HepG2 (cell line): Measurements from ENCODE around the gene MBTD1. TPM values are rescaled to one million over a fixed set of nuclear protein-coding genes. Genes with fewer than 3 reads are reported as not detected.

Experiments
- ATAC-seq: fragments of 200-7000 bp; cut with Tn5 transposase; 3 replicates; pipeline ENCODE4 v1.9.1; 2020; ENCODE audit warnings: mild to moderate bottlenecking, moderate library complexity
- BruUV-seq: library from RNA; stranded (reverse); fragments of 400-500 nt; replicated peaks from 2 replicates; lab custom pipeline; 2021; lab: Mats Ljungman, UMichigan
- CTCF ChIA-PET: fragments of 300-600 bp; formaldehyde crosslinking; extraction: SDS; loops from one replicate; lab custom pipeline; 2021; ENCODE audit warnings: low total read pairs, inconsistent platforms, low intra/inter-chr PET ratio; lab: Yijun Ruan, JAX
- POLR2A ChIA-PET: fragments of 350-600 bp; sonication (Branson Sonifier 250); formaldehyde crosslinking; loops from one replicate; lab custom pipeline; 2020; ENCODE audit warnings: antibody characterized with exemption, inconsistent platforms; lab: Yijun Ruan, JAX
- DNase-seq: peaks from one replicate; pipeline ENCODE4 v3.0.0-alpha.2; 2015; ENCODE audit warnings: low spot score
- FAIRE-seq: peaks from 3 replicates; lab custom pipeline; 2011; peaks lifted over from hg19 to GRCh38; lab: Jason Lieb, UNC
- H2AFZ ChIP-seq: one replicate; pipeline ENCODE4 v1.6.1; 2011; ENCODE audit warnings: low read length, inconsistent platforms
- H3K27ac ChIP-seq: fragments of 300-600 bp; 3 replicates; pipeline ENCODE4 v1.8.0; 2011; ENCODE audit warnings: mixed run types, mild to moderate bottlenecking, mixed read lengths, low read length, inconsistent platforms; ENCODE audit not compliant: insufficient read depth; ENCODE audit errors: extremely low read length
- H3K27me3 ChIP-seq, 2 experiments: fragments of 200-600 bp in 1 of 2; 2 replicates in 1 of 2; 3 replicates in 1 of 2; pipeline versions ENCODE4 v1.6.0 to v1.8.0; 2011; ENCODE audit warnings: low read length in 2 of 2, mild to moderate bottlenecking in 2 of 2, moderate library complexity in 2 of 2, inconsistent platforms in 1 of 2; ENCODE audit not compliant: insufficient read depth in 2 of 2, control insufficient read depth in 1 of 2
- H3K36me3 ChIP-seq, 2 experiments: fragments of 200-600 bp in 1 of 2; replicated peaks in 1 of 2; 2 replicates in 1 of 2; 3 replicates in 1 of 2; pipeline versions ENCODE4 v1.5.1 to v1.8.0; 2011; ENCODE audit warnings: low read length in 2 of 2, inconsistent platforms in 1 of 2; ENCODE audit not compliant: insufficient read depth in 2 of 2, control insufficient read depth in 1 of 2
- H3K4me1 ChIP-seq: 2 replicates; pipeline ENCODE4 v1.5.1; 2012; ENCODE audit warnings: low read length, inconsistent platforms; ENCODE audit not compliant: insufficient read depth
- H3K4me2 ChIP-seq: 2 replicates; pipeline ENCODE4 v1.6.0; 2011; ENCODE audit warnings: low read depth, low read length, inconsistent platforms
- H3K4me3 ChIP-seq, 3 experiments: fragments of 200-600 bp in 1 of 3; sonication (generic), shearing (Covaris generic) in 1 of 3; replicated peaks in 1 of 3; 2 replicates each; pipeline ENCODE4 v1.5.1; 2011 to 2016; ENCODE audit warnings: low read length in 3 of 3, inconsistent platforms in 2 of 3, low read depth in 2 of 3, mild to moderate bottlenecking in 2 of 3, control low read depth in 1 of 3, mixed read lengths in 1 of 3; ENCODE audit not compliant: insufficient read depth in 1 of 3
- H3K79me2 ChIP-seq: one replicate; pipeline ENCODE4 v1.6.1; 2011; ENCODE audit warnings: low read length, inconsistent platforms; ENCODE audit not compliant: insufficient read depth
- H3K9ac ChIP-seq: 2 replicates; pipeline ENCODE4 v1.6.0; 2011; ENCODE audit warnings: mild to moderate bottlenecking, low read depth, low read length, inconsistent platforms; ENCODE audit not compliant: insufficient read depth
- H3K9me3 ChIP-seq: 2 replicates; pipeline ENCODE4 v1.5.1; 2012; ENCODE audit warnings: mild to moderate bottlenecking, low read length
- H4K20me1 ChIP-seq: 2 replicates; pipeline ENCODE4 v1.6.0; 2011; ENCODE audit warnings: inconsistent platforms, mild to moderate bottlenecking, low read length, moderate library complexity; ENCODE audit not compliant: insufficient read depth
- CBFB ChIP-seq: sonication (generic); formaldehyde crosslinking; IDR thresholded peaks from 2 replicates; pipeline ENCODE4 v1.4.0; 2020; ENCODE audit warnings: missing genetic modification reagents
- CCDC6 ChIP-seq: sonication (generic); formaldehyde crosslinking; IDR thresholded peaks from 2 replicates; pipeline ENCODE4 v1.8.1; 2022; ENCODE audit warnings: mild to moderate bottlenecking, missing genetic modification reagents, moderate library complexity
- MIER3 ChIP-seq: IDR thresholded peaks from 2 replicates; pipeline ENCODE4 v1.6.1; 2016; ENCODE audit warnings: missing compliant biosample characterization, borderline replicate concordance
- MIXL1 ChIP-seq: IDR thresholded peaks from 2 replicates; pipeline ENCODE4 v1.6.1; 2016
- MTERF4 ChIP-seq: sonication (generic); formaldehyde crosslinking; IDR thresholded peaks from 2 replicates; pipeline ENCODE4 v1.8.0; 2023; ENCODE audit warnings: mild to moderate bottlenecking, missing genetic modification reagents
- NPAS2 ChIP-seq: sonication (generic); formaldehyde crosslinking; IDR thresholded peaks from 2 replicates; pipeline ENCODE4 v1.8.0; 2022; ENCODE audit warnings: mild to moderate bottlenecking, missing genetic modification reagents, borderline replicate concordance
- TOE1 ChIP-seq: sonication (generic); formaldehyde crosslinking; IDR thresholded peaks from 2 replicates; pipeline ENCODE4 v1.4.0; 2020; ENCODE audit warnings: mild to moderate bottlenecking, missing genetic modification reagents
- ZNF12 ChIP-seq: sonication (generic); formaldehyde crosslinking; IDR thresholded peaks from 2 replicates; pipeline ENCODE4 v1.5.0; 2020; ENCODE audit warnings: missing genetic modification reagents
- ZNF230 ChIP-seq: sonication (generic); formaldehyde crosslinking; IDR thresholded peaks from 2 replicates; pipeline ENCODE4 v1.4.0; 2020; ENCODE audit warnings: mild to moderate bottlenecking, missing genetic modification reagents
- ZNF503 ChIP-seq: sonication (generic); formaldehyde crosslinking; IDR thresholded peaks from 2 replicates; pipeline ENCODE4 v1.4.0; 2020; ENCODE audit warnings: missing genetic modification reagents
- ZNF605 ChIP-seq: sonication (generic); formaldehyde crosslinking; IDR thresholded peaks from 2 replicates; pipeline ENCODE4 v1.8.0; 2022; ENCODE audit warnings: mild to moderate bottlenecking, missing genetic modification reagents
- ZNF672 ChIP-seq: sonication (generic); formaldehyde crosslinking; IDR thresholded peaks from 2 replicates; pipeline ENCODE4 v1.8.1; 2022; ENCODE audit warnings: missing genetic modification reagents
- ZNF777 ChIP-seq: sonication (generic); formaldehyde crosslinking; IDR thresholded peaks from 2 replicates; pipeline ENCODE4 v1.4.0; 2020; ENCODE audit warnings: missing genetic modification reagents
- ZNF878 ChIP-seq: sonication (generic); formaldehyde crosslinking; IDR thresholded peaks from 2 replicates; pipeline ENCODE4 v1.8.1; 2023; ENCODE audit warnings: mild to moderate bottlenecking, missing genetic modification reagents, moderate library complexity
- WGBS: methylation state at CpG from one replicate; pipeline ENCODE4 v1.1.6; 2017; ENCODE audit warnings: low lambda C conversion rate; 5-methylcytosine and 5-hydroxymethylcytosine counted together
- in situ Hi-C: cut with HindIII; loops from 2 replicates; pipeline ENCODE4 v1.10.0; 2017; ENCODE audit warnings: low pct_unique_long_range_greater_than_20kb; ENCODE audit not compliant: extremely low pct_ligation_motif_present
- intact Hi-C: fragments of 100-400 bp; cut with micrococcal nuclease; formaldehyde crosslinking; loops from one replicate; pipeline ENCODE4 v1.10.0; 2022; ENCODE audit not compliant: unreplicated experiment
- polyA plus RNA-seq, 8 experiments: library from polyadenylated mRNA; depleted of rRNA in 3 of 8; stranded (reverse) in 7 of 8; unstranded in 1 of 8; fragments of >200 nt; fragmentation: Illumina TruSeq in 4 of 8; extraction: Trizol in 4 of 8; gene quantifications; 2 replicates each; pipeline versions ENCODE4 v1.2.1 to v1.2.3, GENCODE V29; 2011 to 2016; ENCODE audit warnings: low read depth in 4 of 8, missing spikeins in 1 of 8, mixed read lengths in 1 of 8; ENCODE audit not compliant: insufficient read depth in 1 of 8
- total RNA-seq, 5 experiments: library from RNA; depleted of rRNA; stranded (reverse); fragments of >200 nt; fragmentation: Illumina TruSeq; extraction: Trizol; gene quantifications; 2 replicates each; pipeline ENCODE4 v1.2.3, GENCODE V29; 2016; ENCODE audit warnings: low read depth in 1 of 5
- TF ChIP-seq, protein P1 (sequence below): sonication (generic); formaldehyde crosslinking; IDR thresholded peaks from 2 replicates; pipeline ENCODE4 v1.5.0; 2020; ENCODE audit warnings: mild to moderate bottlenecking, missing genetic modification reagents

The MBTD1 gene
- total and polyA plus RNA-seq, 2 of the 13 experiments (the other 11 are each of a cell fraction or from before 2014, with no cell fraction given), result 20.9 TPM

DNA sequence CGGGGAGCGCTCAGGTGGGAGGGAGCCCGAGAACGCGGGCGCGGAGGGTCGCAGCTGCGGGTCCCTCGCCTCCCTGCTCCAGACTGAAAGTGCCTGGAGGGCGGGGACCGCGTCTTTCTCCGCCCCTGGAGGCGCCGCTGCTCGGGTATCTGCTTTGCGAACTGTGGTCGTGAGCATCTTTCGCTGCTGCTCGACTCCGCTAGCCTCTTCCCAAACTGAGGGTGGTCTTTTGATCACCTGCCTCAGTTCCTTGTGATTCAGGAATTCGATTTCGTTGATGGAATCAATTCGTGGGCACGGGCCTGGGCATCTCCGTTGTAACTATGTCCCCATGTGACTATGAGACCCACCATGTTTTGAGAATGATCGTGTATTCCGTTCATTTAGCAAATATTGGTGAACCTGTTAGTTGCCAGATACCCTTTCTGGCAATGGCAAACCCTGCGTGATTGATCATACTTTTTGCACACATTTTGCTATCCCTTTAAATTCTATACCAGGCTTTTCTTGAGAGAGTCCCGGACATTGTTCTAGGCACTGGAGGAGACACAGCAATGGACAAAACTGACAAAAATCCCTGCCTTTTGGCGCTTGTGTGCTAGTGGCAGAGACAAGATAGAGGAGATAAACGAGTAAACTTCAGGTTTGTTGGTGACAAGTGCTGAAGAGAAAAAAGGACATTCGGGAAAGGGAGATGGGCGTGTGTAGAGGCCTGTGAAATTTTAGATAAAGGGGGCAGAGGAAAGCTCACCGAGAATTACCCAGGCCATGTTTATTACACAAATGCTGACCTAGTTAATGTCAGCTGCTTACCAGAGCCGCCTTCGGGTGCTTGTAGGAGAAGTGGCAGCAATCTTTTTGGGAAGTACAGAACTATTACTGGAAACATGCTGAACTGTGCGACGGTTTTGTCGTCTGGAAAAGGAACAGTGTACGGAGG is 1.4 kb upstream of the MBTD1 start (continued):
- TF ChIP-seq ZNF503, result no peak

- in situ Hi-C loops, result no loop called here
- Histone ChIP-seq H3K36me3 (peaks cover 10 to 23% of the 10 kb centered on the region in 2 experiments), H3K27ac (peak within 1 kb of the TSS; percentile 99), H3K9ac (peak within 1 kb of the TSS; percentile 98), H3K4me3 (peak within 1 kb of the TSS; percentile 94 to 96 (median 96)), H3K27me3 (no peaks in the 10 kb centered on the region; a peak in 1 of 5 replicates), H3K4me2 (peak within 1 kb of the TSS; percentile 93), H3K4me1 (peaks cover 65% of the 10 kb centered on the region), H3K9me3 (no peaks in the 10 kb centered on the region), H2AFZ (peak within 1 kb of the TSS; percentile 96), H3K79me2 (peaks cover 83% of the 10 kb centered on the region), H4K20me1 (peaks cover 59% of the 10 kb centered on the region)
- CTCF ChIA-PET, result no interaction called here
- WGBS, result 1% methylated on average over 54 of the region's 93 CpGs
- intact Hi-C loops, result loop anchor here (2.0 kb wide), 1 partner anchor 94 kb away; the partner anchor contains the start of gene NME2
- FAIRE-seq (no peak), ATAC-seq (peak; percentile 79), DNase-seq (peak; percentile 96)
- no TSS peak for BruUV-seq
- POLR2A ChIA-PET, result interaction anchor here (0.6 to 2.0 kb wide), 4 partner anchors 11 to 107 kb away, joined by 3 to 9 read pairs (median 4); partner anchors contain the start of genes NME1 and NME2
- TF ChIP-seq ZNF777 (CRISPR knock-in tag) (peak; percentile 88), NPAS2 (CRISPR knock-in tag) (no peak), ZNF672 (no peak), CCDC6 (CRISPR knock-in tag) (peak; percentile 66), ZNF12 (no peak; the same call in 1 of the 2 replicates), MTERF4 (CRISPR knock-in tag) (peak; percentile 98), ZNF878 (no peak; the same call in 1 of the 2 replicates), TOE1 (CRISPR knock-in tag) (peak; percentile 72), ZNF230 (peak; percentile 99), MIXL1 (CRISPR knock-in tag) (peak; percentile 20; the same call in 1 of the 2 replicates), CBFB (CRISPR knock-in tag) (no peak; the same call in none of the 2 replicates), ZNF605 (CRISPR knock-in tag) (peak; percentile 96), MIER3 (peak; percentile 72)
- TF ChIP-seq, protein P1, sequence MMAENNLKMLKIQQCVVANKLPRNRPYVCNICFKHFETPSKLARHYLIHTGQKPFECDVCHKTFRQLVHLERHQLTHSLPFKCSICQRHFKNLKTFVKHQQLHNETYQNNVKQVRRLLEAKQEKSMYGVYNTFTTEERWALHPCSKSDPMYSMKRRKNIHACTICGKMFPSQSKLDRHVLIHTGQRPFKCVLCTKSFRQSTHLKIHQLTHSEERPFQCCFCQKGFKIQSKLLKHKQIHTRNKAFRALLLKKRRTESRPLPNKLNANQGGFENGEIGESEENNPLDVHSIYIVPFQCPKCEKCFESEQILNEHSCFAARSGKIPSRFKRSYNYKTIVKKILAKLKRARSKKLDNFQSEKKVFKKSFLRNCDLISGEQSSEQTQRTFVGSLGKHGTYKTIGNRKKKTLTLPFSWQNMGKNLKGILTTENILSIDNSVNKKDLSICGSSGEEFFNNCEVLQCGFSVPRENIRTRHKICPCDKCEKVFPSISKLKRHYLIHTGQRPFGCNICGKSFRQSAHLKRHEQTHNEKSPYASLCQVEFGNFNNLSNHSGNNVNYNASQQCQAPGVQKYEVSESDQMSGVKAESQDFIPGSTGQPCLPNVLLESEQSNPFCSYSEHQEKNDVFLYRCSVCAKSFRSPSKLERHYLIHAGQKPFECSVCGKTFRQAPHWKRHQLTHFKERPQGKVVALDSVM, result peak; percentile 94
These were observed 581 bp upstream of the MBTD1 start, which contains the start of gene UTP18 for GRCh38 chr17:51260237-51261023. UTP18 (plus strand) TSS chr17:51260546; CDS start chr17:51260585, 39 bp downstream.
